Measurements from ENCODE around the gene ESR2.

The ESR2 gene

DNA sequence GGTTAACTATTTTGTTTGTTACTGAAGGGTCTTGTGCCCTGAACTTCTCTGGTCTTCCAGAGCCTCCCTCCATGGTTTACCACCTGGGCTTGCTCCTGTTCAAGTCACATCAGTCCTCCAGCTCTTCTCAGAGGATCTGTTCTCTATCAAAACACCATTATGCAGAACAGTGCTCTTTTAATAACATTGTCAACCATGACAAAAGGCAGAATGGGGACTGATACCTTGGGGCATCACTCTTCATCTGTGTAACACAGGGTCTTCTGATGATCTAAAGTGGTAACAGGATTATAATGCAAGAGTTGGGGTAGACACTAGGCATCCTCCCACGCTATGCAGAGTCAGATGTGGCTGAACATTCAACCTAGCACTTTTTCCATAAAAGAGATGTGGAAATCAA, 38.4 kb downstream of the ESR2 start:
- Histone ChIP-seq H3K79me1 (replicated peaks; ENCODE audit: low read length, poor library complexity, severe bottlenecking) (no peaks in the 10 kb centered on the region), H2AFZ (ENCODE audit: low read depth, low read length) (no peak overlapping the region), H3K18ac (ENCODE audit: low read depth in 1 of 2, low read length in 2 of 2) (no peak overlapping the region), H4K8ac (ENCODE audit: low read length) (no peak overlapping the region), H2BK120ac (ENCODE audit: low read depth, low read length) (no peak overlapping the region), H3K9ac (ENCODE audit: low read length) (no peak overlapping the region), H3K4ac (ENCODE audit: low read depth in 1 of 2, low read length in 2 of 2) (no peak overlapping the region), H4K91ac (ENCODE audit: low read length) (no peak overlapping the region), H3K27me3 (ENCODE audit: control insufficient read depth in 1 of 2, insufficient read depth in 1 of 2, low read length in 2 of 2) (no peaks in the 10 kb centered on the region), H3K36me3 (ENCODE audit: control insufficient read depth in 1 of 2, insufficient read depth in 2 of 2, low read depth in 1 of 2, low read length in 2 of 2) (peaks cover 0 to 4% of the 10 kb centered on the region in 2 experiments), H3K14ac (ENCODE audit: low read length in 2 of 2) (no peak overlapping the region), H2BK12ac (ENCODE audit: low read length in 2 of 2) (no peak overlapping the region), H2BK5ac (ENCODE audit: low read depth, low read length, poor library complexity, severe bottlenecking) (no peak overlapping the region), H3K4me3 (ENCODE audit: insufficient read depth in 1 of 2, low read depth in 1 of 2, low read length in 2 of 2) (no peak overlapping the region), H3K23ac (ENCODE audit: low read length in 2 of 2) (no peak overlapping the region), H3K9me3 (ENCODE audit: control insufficient read depth, low read length) (no peaks in the 10 kb centered on the region), H3K4me1 (ENCODE audit: control insufficient read depth, insufficient read depth, low read depth, low read length) (no peaks in the 10 kb centered on the region), H3K27ac (ENCODE audit: low read length, poor library complexity, severe bottlenecking) (no peak overlapping the region), H2AK5ac (ENCODE audit: low read length, severe bottlenecking) (no peak overlapping the region), H3K4me2 (ENCODE audit: low read length, poor library complexity, severe bottlenecking) (no peak overlapping the region), H2BK15ac (ENCODE audit: low read depth, poor library complexity, severe bottlenecking) (no peak overlapping the region)
- 73% methylated on average over 1 of the region's 1 CpG for WGBS
- DNase-seq: no peak

GRCh38 chr14:64253672-64254071, 40.5 kb downstream of the ESR2 start:
- no peak overlapping the region for H2AFZ ChIP-seq (ENCODE audit: low read depth, low read length)
- H3K4me2 ChIP-seq (ENCODE audit: low read length, poor library complexity, severe bottlenecking): no peak overlapping the region
- no peak overlapping the region for H4K8ac ChIP-seq (ENCODE audit: low read length)
- no peak overlapping the region for H3K23ac ChIP-seq (ENCODE audit: low read length in 2 of 2)
- H2BK15ac ChIP-seq (ENCODE audit: low read depth, poor library complexity, severe bottlenecking): no peak overlapping the region
- no peak overlapping the region for H4K91ac ChIP-seq (ENCODE audit: low read length)
- no peak overlapping the region for H2AK5ac ChIP-seq (ENCODE audit: low read length, severe bottlenecking)
- H3K9me3 ChIP-seq (ENCODE audit: control insufficient read depth, low read length): no peaks in the 10 kb centered on the region
- no peak overlapping the region for H3K4me3 ChIP-seq (ENCODE audit: insufficient read depth in 1 of 2, low read depth in 1 of 2, low read length in 2 of 2)
- H3K27me3 ChIP-seq (ENCODE audit: control insufficient read depth in 1 of 2, insufficient read depth in 1 of 2, low read length in 2 of 2): no peaks in the 10 kb centered on the region
- no peak overlapping the region for H3K4ac ChIP-seq (ENCODE audit: low read depth in 1 of 2, low read length in 2 of 2)
- H3K4me1 ChIP-seq (ENCODE audit: control insufficient read depth, insufficient read depth, low read depth, low read length): no peaks in the 10 kb centered on the region
- DNase-seq: peak; percentile 57
- no peak overlapping the region for H2BK5ac ChIP-seq (ENCODE audit: low read depth, low read length, poor library complexity, severe bottlenecking)
- no peak overlapping the region for H2BK12ac ChIP-seq (ENCODE audit: low read length in 2 of 2)
- H2BK120ac ChIP-seq (ENCODE audit: low read depth, low read length): no peak overlapping the region
- no peak overlapping the region for H3K27ac ChIP-seq (ENCODE audit: low read length, poor library complexity, severe bottlenecking)
- no CpG with 5 or more reads among the region's 3 CpGs for WGBS
- H3K9ac ChIP-seq (ENCODE audit: low read length): no peak overlapping the region
- no peak overlapping the region for H3K18ac ChIP-seq (ENCODE audit: low read depth in 1 of 2, low read length in 2 of 2)
- H3K36me3 ChIP-seq (ENCODE audit: control insufficient read depth in 1 of 2, insufficient read depth in 2 of 2, low read depth in 1 of 2, low read length in 2 of 2): no peaks in the 10 kb centered on the region
- no peak overlapping the region for H3K14ac ChIP-seq (ENCODE audit: low read length in 2 of 2)
- no peaks in the 10 kb centered on the region for H3K79me1 ChIP-seq (replicated peaks; ENCODE audit: low read length, poor library complexity, severe bottlenecking)

DNA sequence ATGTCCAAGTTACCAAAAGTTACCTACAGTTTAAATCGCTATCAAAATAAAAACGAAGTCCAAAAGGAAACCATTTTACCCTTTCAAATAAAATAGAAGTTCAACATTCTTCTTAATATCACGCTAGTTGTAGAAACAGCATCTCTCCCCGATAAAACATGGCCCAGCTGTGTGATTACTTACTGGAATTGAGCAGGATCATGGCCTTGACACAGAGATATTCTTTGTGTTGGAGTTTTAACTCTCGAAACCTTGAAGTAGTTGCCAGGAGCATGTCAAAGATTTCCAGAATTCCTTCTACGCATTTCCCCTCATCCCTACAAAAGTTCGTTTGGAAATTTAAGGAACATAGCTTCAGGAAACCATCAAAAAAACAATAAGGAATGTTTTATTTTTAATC, 44.8 kb downstream of the ESR2 start:
- Histone ChIP-seq H3K14ac (ENCODE audit: low read length in 2 of 2) (no peak overlapping the region), H3K9me3 (ENCODE audit: control insufficient read depth, low read length) (no peaks in the 10 kb centered on the region), H3K18ac (ENCODE audit: low read depth in 1 of 2, low read length in 2 of 2) (no peak overlapping the region), H4K91ac (ENCODE audit: low read length) (no peak overlapping the region), H3K4me1 (ENCODE audit: control insufficient read depth, insufficient read depth, low read depth, low read length) (no peaks in the 10 kb centered on the region), H2BK15ac (ENCODE audit: low read depth, poor library complexity, severe bottlenecking) (no peak overlapping the region), H3K27me3 (ENCODE audit: control insufficient read depth in 1 of 2, insufficient read depth in 1 of 2, low read length in 2 of 2) (no peaks in the 10 kb centered on the region), H3K4me2 (ENCODE audit: low read length, poor library complexity, severe bottlenecking) (no peak overlapping the region), H3K4me3 (ENCODE audit: insufficient read depth in 1 of 2, low read depth in 1 of 2, low read length in 2 of 2) (no peak overlapping the region), H3K23ac (ENCODE audit: low read length in 2 of 2) (no peak overlapping the region), H2AFZ (ENCODE audit: low read depth, low read length) (no peak overlapping the region), H4K8ac (ENCODE audit: low read length) (no peak overlapping the region), H2BK12ac (ENCODE audit: low read length in 2 of 2) (no peak overlapping the region), H3K9ac (ENCODE audit: low read length) (no peak overlapping the region), H3K36me3 (ENCODE audit: control insufficient read depth in 1 of 2, insufficient read depth in 2 of 2, low read depth in 1 of 2, low read length in 2 of 2) (no peaks in the 10 kb centered on the region), H2BK5ac (ENCODE audit: low read depth, low read length, poor library complexity, severe bottlenecking) (no peak overlapping the region), H3K27ac (ENCODE audit: low read length, poor library complexity, severe bottlenecking) (no peak overlapping the region), H3K79me1 (replicated peaks; ENCODE audit: low read length, poor library complexity, severe bottlenecking) (no peaks in the 10 kb centered on the region), H3K4ac (ENCODE audit: low read depth in 1 of 2, low read length in 2 of 2) (no peak overlapping the region), H2BK120ac (ENCODE audit: low read depth, low read length) (no peak overlapping the region), H2AK5ac (ENCODE audit: low read length, severe bottlenecking) (no peak overlapping the region)
- 90% methylated on average over 5 of the region's 7 CpGs for WGBS
- DNase-seq: no peak

DNA sequence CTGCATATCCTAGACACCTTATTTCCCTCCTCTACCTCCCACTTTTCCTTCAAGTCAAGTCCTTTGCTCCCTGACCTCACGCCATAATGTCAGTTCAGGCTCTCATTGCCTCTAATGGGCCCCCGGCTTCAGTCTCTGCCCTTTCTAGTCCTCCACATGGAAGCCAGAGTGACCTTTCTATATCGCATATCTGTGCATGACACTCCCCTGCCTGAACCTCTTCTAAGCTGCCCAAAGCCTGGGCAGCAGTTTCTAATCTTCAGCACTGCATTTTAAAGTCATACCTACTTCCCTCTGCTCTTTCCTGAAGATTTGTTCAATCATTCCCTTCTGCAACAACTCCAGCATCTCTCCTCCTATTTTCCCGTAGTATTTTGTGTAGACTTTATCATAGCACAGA, 45.5 kb downstream of the ESR2 start:
- Histone ChIP-seq H2BK15ac (ENCODE audit: low read depth, poor library complexity, severe bottlenecking) (no peak overlapping the region), H3K4me2 (ENCODE audit: low read length, poor library complexity, severe bottlenecking) (no peak overlapping the region), H3K4ac (ENCODE audit: low read depth in 1 of 2, low read length in 2 of 2) (no peak overlapping the region), H3K9me3 (ENCODE audit: control insufficient read depth, low read length) (no peaks in the 10 kb centered on the region), H3K27ac (ENCODE audit: low read length, poor library complexity, severe bottlenecking) (no peak overlapping the region), H3K9ac (ENCODE audit: low read length) (no peak overlapping the region), H2BK12ac (ENCODE audit: low read length in 2 of 2) (no peak overlapping the region), H2BK120ac (ENCODE audit: low read depth, low read length) (no peak overlapping the region), H3K4me3 (ENCODE audit: insufficient read depth in 1 of 2, low read depth in 1 of 2, low read length in 2 of 2) (no peak overlapping the region), H3K23ac (ENCODE audit: low read length in 2 of 2) (no peak overlapping the region), H3K4me1 (ENCODE audit: control insufficient read depth, insufficient read depth, low read depth, low read length) (no peaks in the 10 kb centered on the region), H4K8ac (ENCODE audit: low read length) (no peak overlapping the region), H3K14ac (ENCODE audit: low read length in 2 of 2) (no peak overlapping the region), H3K27me3 (ENCODE audit: control insufficient read depth in 1 of 2, insufficient read depth in 1 of 2, low read length in 2 of 2) (peaks cover 0 to 2% of the 10 kb centered on the region in 2 experiments), H2AK5ac (ENCODE audit: low read length, severe bottlenecking) (no peak overlapping the region), H2AFZ (ENCODE audit: low read depth, low read length) (no peak overlapping the region), H4K91ac (ENCODE audit: low read length) (no peak overlapping the region), H2BK5ac (ENCODE audit: low read depth, low read length, poor library complexity, severe bottlenecking) (no peak overlapping the region), H3K79me1 (replicated peaks; ENCODE audit: low read length, poor library complexity, severe bottlenecking) (no peaks in the 10 kb centered on the region), H3K36me3 (ENCODE audit: control insufficient read depth in 1 of 2, insufficient read depth in 2 of 2, low read depth in 1 of 2, low read length in 2 of 2) (no peaks in the 10 kb centered on the region), H3K18ac (ENCODE audit: low read depth in 1 of 2, low read length in 2 of 2) (no peak overlapping the region)
- DNase-seq: no peak
- WGBS: 94% methylated on average over 3 of the region's 4 CpGs
